SU-DHL-6 (cell line): ENCODE data around the gene SLCO3A1.

Source experiments
- CTCF ChIP-seq: fragments of 200-600 bp; sonication (generic); IDR thresholded peaks from one replicate; pipeline ENCODE4 v1.5.1; 2017; ENCODE audit warnings: antibody characterized with exemption, mild to moderate bottlenecking, low read length, moderate library complexity; ENCODE audit not compliant: insufficient read depth, poor library complexity, severe bottlenecking
- EZH2phosphoT487 ChIP-seq: fragments of 200-600 bp; sonication (generic), shearing (Covaris generic); conservative IDR thresholded peaks from 2 replicates; pipeline ENCODE4 v1.6.1; 2018; ENCODE audit warnings: mild to moderate bottlenecking, antibody characterized with exemption, low read length, moderate library complexity, mixed read lengths

GRCh38 chr15:91985297-91985696 is 131.8 kb downstream of the SLCO3A1 start:
- TF ChIP-seq CTCF = no peak
- no peak for TF ChIP-seq EZH2phosphoT487
